HEK293 (cell line): ENCODE results near the gene ECHDC1.

Experiments
- ZNF580 ChIP-seq: fragments of 450-650 bp; formaldehyde crosslinking; IDR thresholded peaks from 2 replicates; pipeline ENCODE4 v1.5.1; 2016; ENCODE audit warnings: missing biosample characterization, missing genetic modification characterization
- ZNF792 ChIP-seq: fragments of 450-650 bp; formaldehyde crosslinking; IDR thresholded peaks from 2 replicates; pipeline ENCODE4 v1.5.1; 2016; ENCODE audit warnings: missing biosample characterization, missing genetic modification characterization

DNA sequence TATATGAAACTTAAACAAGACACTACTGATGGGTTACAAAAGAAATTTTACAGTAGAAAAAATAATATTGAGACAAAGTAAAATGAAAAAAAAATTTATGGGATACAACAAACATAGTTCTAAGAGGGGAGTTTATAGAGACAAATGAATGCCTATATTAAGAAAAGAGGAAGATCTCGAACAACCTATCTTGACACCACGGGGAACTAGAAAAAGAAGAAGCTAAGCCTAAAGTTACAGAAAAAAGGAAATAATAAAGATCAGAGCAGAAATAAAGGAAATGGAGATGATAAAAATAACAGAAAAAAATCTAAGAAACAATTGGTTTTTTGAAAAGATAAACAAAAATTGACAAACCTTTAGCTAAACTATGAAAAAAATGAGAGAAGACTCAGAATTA is 9.1 kb upstream of the ECHDC1 start:
- TF ChIP-seq ZNF792 (no peak), ZNF580 (tag by site-specific recombination) (no peak)
